ENCODE measurements around the gene GET4. TPM values are rescaled to one million over a fixed set of nuclear protein-coding genes. Genes with fewer than 3 reads are reported as not detected.

The GET4 gene
- total RNA-seq, 2 donors from 2014 or later: 50.0 to 91.9 TPM

- WGBS: 94% methylated on average over 21 of the region's 21 CpGs
- intact Hi-C loops (cut with DNase I): no loop called here
- TF ChIP-seq POLR2AphosphoS5 (IDR thresholded peaks at IDR 0.05) (no peak), POLR2A (IDR thresholded peaks at IDR 0.05) (no peak), CTCF (IDR thresholded peaks at IDR 0.05) (no peak)
- H3K4me1 ChIP-seq (replicated peaks): no peaks in the 10 kb centered on the region
- no peak for DNase-seq (ENCODE audit: low spot score)
- H3K9me3 ChIP-seq: no peaks in the 10 kb centered on the region
- no peak overlapping the region for H3K4me3 ChIP-seq
- no peaks in the 10 kb centered on the region for H3K27me3 ChIP-seq (replicated peaks; ENCODE audit: insufficient read depth)
- no peaks in the 10 kb centered on the region for H3K36me3 ChIP-seq
- no peak overlapping the region for H3K27ac ChIP-seq
Observed at GRCh38 chr7:918441-919113, 42.2 kb downstream of the GET4 start.

GRCh38 chr7:919114-919442 lies 42.7 kb downstream of the GET4 start:
- TF ChIP-seq POLR2AphosphoS5 (IDR thresholded peaks at IDR 0.05) (no peak), POLR2A (IDR thresholded peaks at IDR 0.05) (no peak), CTCF (IDR thresholded peaks at IDR 0.05) (no peak)
- WGBS: 88% methylated on average over 13 of the region's 13 CpGs
- H3K9me3 ChIP-seq: no peaks in the 10 kb centered on the region
- H3K36me3 ChIP-seq: no peaks in the 10 kb centered on the region
- no peak overlapping the region for H3K27ac ChIP-seq
- H3K4me3 ChIP-seq: no peak overlapping the region
- intact Hi-C loops (cut with DNase I): no loop called here
- H3K27me3 ChIP-seq (replicated peaks; ENCODE audit: insufficient read depth): no peaks in the 10 kb centered on the region
- no peaks in the 10 kb centered on the region for H3K4me1 ChIP-seq (replicated peaks)
- no peak for DNase-seq (ENCODE audit: low spot score)

GRCh38 chr7:919924-920341 lies 43.6 kb downstream of the GET4 start:
- Histone ChIP-seq H3K27ac (no peak overlapping the region), H3K4me3 (no peak overlapping the region), H3K36me3 (no peaks in the 10 kb centered on the region), H3K4me1 (replicated peaks) (no peaks in the 10 kb centered on the region), H3K9me3 (no peaks in the 10 kb centered on the region), H3K27me3 (replicated peaks; ENCODE audit: insufficient read depth) (no peaks in the 10 kb centered on the region)
- 85% methylated on average over 26 of the region's 26 CpGs for WGBS
- no peak for DNase-seq (ENCODE audit: low spot score)
- intact Hi-C loops (cut with DNase I): no loop called here
- TF ChIP-seq POLR2A (IDR thresholded peaks at IDR 0.05) (no peak), CTCF (IDR thresholded peaks at IDR 0.05) (no peak), POLR2AphosphoS5 (IDR thresholded peaks at IDR 0.05) (no peak)

GRCh38 chr7:920351-921070 lies 44.2 kb downstream of the GET4 start:
- H3K36me3 ChIP-seq: no peaks in the 10 kb centered on the region
- DNase-seq (ENCODE audit: low spot score): no peak
- H3K9me3 ChIP-seq: no peaks in the 10 kb centered on the region
- H3K27me3 ChIP-seq (replicated peaks; ENCODE audit: insufficient read depth): no peaks in the 10 kb centered on the region
- no peaks in the 10 kb centered on the region for H3K4me1 ChIP-seq (replicated peaks)
- no peak for TF ChIP-seq POLR2AphosphoS5 (IDR thresholded peaks at IDR 0.05)
- no peak overlapping the region for H3K27ac ChIP-seq
- H3K4me3 ChIP-seq: no peak overlapping the region
- 85% methylated on average over 40 of the region's 40 CpGs for WGBS
- intact Hi-C loops (cut with DNase I): no loop called here

GRCh38 chr7:921071-921461 lies 44.7 kb downstream of the GET4 start:
- WGBS: 92% methylated on average over 15 of the region's 15 CpGs
- Histone ChIP-seq H3K4me1 (replicated peaks) (no peaks in the 10 kb centered on the region), H3K27ac (no peak overlapping the region), H3K9me3 (no peaks in the 10 kb centered on the region), H3K27me3 (replicated peaks; ENCODE audit: insufficient read depth) (no peaks in the 10 kb centered on the region), H3K4me3 (no peak overlapping the region), H3K36me3 (no peaks in the 10 kb centered on the region)
- intact Hi-C loops (cut with DNase I): no loop called here
- DNase-seq (ENCODE audit: low spot score): no peak
- no peak for TF ChIP-seq CTCF (IDR thresholded peaks at IDR 0.05)
- no peak for TF ChIP-seq POLR2A (IDR thresholded peaks at IDR 0.05)
- TF ChIP-seq POLR2AphosphoS5 (IDR thresholded peaks at IDR 0.05): no peak
